Measurements from ENCODE around the gene H2AZ1. TPM values are rescaled to one million over a fixed set of nuclear protein-coding genes. Genes with fewer than 3 reads are reported as not detected.

Gene H2AZ1
- total and polyA plus RNA-seq, 9 of the 15 experiments (the other 6 are each of a cell fraction or from before 2014, with no cell fraction given): 605 to 4,380 (median 768) TPM

DNA sequence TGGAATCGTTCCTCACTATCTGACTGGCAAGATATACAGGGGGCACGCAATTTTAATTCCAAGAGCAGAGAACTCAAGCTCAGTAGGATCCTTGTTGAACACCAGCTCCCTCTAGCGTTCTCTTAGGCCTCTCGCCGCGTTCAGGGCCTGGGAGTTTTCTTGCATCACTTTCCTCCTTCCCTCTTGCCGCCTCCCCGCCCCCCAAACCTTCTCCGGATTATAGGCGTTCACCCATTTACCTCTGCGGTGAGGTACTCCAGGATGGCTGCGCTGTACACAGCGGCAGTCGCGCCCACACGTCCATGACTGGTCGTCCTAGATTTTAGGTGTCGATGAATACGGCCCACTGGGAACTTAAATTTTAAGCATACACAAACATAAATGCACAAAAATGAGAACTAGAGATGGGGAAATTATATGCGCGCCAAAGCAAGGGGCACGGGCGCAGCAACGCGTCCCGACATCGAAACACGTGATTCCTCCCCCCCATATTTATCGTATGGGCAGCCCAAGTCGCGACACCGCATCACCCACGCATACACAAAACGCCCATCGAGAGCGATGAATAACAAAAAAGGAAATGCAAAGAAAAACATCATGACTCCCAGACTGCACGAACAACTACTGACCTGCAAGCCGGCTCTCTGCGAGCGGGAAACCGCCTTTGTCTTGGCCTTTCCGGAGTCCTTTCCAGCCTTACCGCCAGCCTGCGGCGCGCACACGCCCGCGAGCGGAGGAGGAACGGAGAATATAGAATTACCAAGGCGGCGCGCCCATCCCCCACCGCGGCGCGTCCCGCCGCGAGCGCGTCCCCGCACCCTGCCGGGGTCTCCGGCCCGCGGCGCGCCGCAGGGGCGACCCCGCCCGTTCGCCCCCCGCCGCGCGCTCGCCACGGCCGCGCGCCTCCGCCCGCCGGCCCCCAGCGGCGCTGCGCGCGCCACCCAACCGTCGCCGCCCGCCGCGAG lies 759 bp downstream of the H2AZ1 start:
- peaks cover 66% of the 10 kb centered on the region for H3K79me2 ChIP-seq (ENCODE audit: control insufficient read depth, insufficient read depth, low read length)
- H3K9ac ChIP-seq (ENCODE audit: insufficient read depth in 1 of 2, low read depth in 2 of 2, low read length in 2 of 2): peak overlapping the region; percentile 97 to 98
- peak overlapping the region; percentile 79 for H2AFZ ChIP-seq (ENCODE audit: low read depth, low read length)
- no peaks in the 10 kb centered on the region for H3K9me3 ChIP-seq (replicated peaks; ENCODE audit: control insufficient read depth, insufficient read depth, low read depth, low read length)
- H3K27ac ChIP-seq (ENCODE audit: extremely low read depth, low read depth, low read length): peak overlapping the region; percentile 99
- ATAC-seq: peak; percentile 54
- ChIA-PET POLR2A (interaction anchor here (0.6 to 2.0 kb wide), 33 partner anchors 9 to 1754 kb away, joined by 3 to 12 read pairs (median 3); partner anchors contain the start of genes DAPP1, LAMTOR3, RAP1GDS1 and TRMT10A), CTCF (ENCODE audit: low intra/inter-chr PET ratio) (interaction anchor here (1.2 kb wide), 1 partner anchor 389 kb away, joined by 3 read pairs; no protein-coding TSS in a partner anchor)
- intact Hi-C loops (cut with micrococcal nuclease): loop anchor here (1.0 to 5.0 kb wide), 5 partner anchors 55 to 387 kb away; partner anchors contain the start of genes LAMTOR3 and TRMT10A
- 1% methylated on average over 76 of the region's 98 CpGs for WGBS (ENCODE audit: insufficient coverage, low coverage, missing lambda C conversion rate)
- TSS peak; percentile 43 for BruUV-seq (replicated peaks)
- in situ Hi-C loops (cut with MboI): no loop called here
- no peaks in the 10 kb centered on the region for H3K27me3 ChIP-seq (ENCODE audit: control insufficient read depth in 2 of 2, insufficient read depth in 2 of 2, low read length in 2 of 2)
- peak; percentile 91 for FAIRE-seq
- H3K36me3 ChIP-seq (ENCODE audit: control insufficient read depth, insufficient read depth, low read length): peaks cover 23% of the 10 kb centered on the region
- H3K9me1 ChIP-seq (ENCODE audit: control insufficient read depth, insufficient read depth, low read length): no peaks in the 10 kb centered on the region
- peaks cover 14% of the 10 kb centered on the region for H4K20me1 ChIP-seq (replicated peaks; ENCODE audit: control insufficient read depth, insufficient read depth, low read length)
- H3K4me2 ChIP-seq (ENCODE audit: insufficient read depth, low read length): peak overlapping the region; percentile 93
- peak overlapping the region; percentile 62 for H3K4me3 ChIP-seq
- peaks cover 14 to 19% of the 10 kb centered on the region in 2 experiments for H3K4me1 ChIP-seq (replicated peaks in 1 of 2; ENCODE audit: control insufficient read depth in 2 of 2, insufficient read depth in 2 of 2, low read length in 2 of 2)
- DNase-seq (ENCODE audit: extremely low read depth in 1 of 4, low spot score in 3 of 4): peak; percentile 75 to 95 (median 78)
- TF ChIP-seq L3MBTL2 (IDR thresholded peaks at IDR 0.05) (peak; percentile 49), NFE2L1 (tag; IDR thresholded peaks at IDR 0.05; ENCODE audit: borderline replicate concordance, low read depth) (no peak), STAG1 (CRISPR knock-in tag; IDR thresholded peaks at IDR 0.05; ENCODE audit: borderline replicate concordance) (no peak), TARDBP (IDR thresholded peaks at IDR 0.05) (0 out of 2 replicates have a peak, but pooled peaks have one; percentile 48), GABPA (tag; conservative IDR thresholded peaks at IDR 0.05; ENCODE audit: low read depth) (peak; percentile 43; the same call in 1 of the 2 replicates), LCOR (CRISPR knock-in tag; IDR thresholded peaks at IDR 0.05) (peak; percentile 90), ZNF695 (CRISPR knock-in tag; IDR thresholded peaks at IDR 0.05) (no peak), CEBPG (CRISPR knock-in tag; IDR thresholded peaks at IDR 0.05) (peak; percentile 98), CEBPG (tag; conservative IDR thresholded peaks at IDR 0.05 in 1 of 2, IDR thresholded peaks at IDR 0.05 in 1 of 2) (peak; percentile 93 to 94), NEUROD1 (IDR thresholded peaks at IDR 0.05; ENCODE audit: borderline replicate concordance, low read depth, low read length, partially characterized antibody) (peak; percentile 45), ZNF143 (CRISPR knock-in tag; IDR thresholded peaks at IDR 0.05) (no peak)
- TF ChIP-seq, protein P1, sequence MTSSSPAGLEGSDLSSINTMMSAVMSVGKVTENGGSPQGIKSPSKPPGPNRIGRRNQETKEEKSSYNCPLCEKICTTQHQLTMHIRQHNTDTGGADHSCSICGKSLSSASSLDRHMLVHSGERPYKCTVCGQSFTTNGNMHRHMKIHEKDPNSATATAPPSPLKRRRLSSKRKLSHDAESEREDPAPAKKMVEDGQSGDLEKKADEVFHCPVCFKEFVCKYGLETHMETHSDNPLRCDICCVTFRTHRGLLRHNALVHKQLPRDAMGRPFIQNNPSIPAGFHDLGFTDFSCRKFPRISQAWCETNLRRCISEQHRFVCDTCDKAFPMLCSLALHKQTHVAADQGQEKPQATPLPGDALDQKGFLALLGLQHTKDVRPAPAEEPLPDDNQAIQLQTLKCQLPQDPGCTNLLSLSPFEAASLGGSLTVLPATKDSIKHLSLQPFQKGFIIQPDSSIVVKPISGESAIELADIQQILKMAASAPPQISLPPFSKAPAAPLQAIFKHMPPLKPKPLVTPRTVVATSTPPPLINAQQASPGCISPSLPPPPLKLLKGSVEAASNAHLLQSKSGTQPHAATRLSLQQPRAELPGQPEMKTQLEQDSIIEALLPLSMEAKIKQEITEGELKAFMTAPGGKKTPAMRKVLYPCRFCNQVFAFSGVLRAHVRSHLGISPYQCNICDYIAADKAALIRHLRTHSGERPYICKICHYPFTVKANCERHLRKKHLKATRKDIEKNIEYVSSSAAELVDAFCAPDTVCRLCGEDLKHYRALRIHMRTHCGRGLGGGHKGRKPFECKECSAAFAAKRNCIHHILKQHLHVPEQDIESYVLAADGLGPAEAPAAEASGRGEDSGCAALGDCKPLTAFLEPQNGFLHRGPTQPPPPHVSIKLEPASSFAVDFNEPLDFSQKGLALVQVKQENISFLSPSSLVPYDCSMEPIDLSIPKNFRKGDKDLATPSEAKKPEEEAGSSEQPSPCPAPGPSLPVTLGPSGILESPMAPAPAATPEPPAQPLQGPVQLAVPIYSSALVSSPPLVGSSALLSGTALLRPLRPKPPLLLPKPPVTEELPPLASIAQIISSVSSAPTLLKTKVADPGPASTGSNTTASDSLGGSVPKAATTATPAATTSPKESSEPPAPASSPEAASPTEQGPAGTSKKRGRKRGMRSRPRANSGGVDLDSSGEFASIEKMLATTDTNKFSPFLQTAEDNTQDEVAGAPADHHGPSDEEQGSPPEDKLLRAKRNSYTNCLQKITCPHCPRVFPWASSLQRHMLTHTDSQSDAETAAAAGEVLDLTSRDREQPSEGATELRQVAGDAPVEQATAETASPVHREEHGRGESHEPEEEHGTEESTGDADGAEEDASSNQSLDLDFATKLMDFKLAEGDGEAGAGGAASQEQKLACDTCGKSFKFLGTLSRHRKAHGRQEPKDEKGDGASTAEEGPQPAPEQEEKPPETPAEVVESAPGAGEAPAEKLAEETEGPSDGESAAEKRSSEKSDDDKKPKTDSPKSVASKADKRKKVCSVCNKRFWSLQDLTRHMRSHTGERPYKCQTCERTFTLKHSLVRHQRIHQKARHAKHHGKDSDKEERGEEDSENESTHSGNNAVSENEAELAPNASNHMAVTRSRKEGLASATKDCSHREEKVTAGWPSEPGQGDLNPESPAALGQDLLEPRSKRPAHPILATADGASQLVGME (CRISPR knock-in tag; IDR thresholded peaks at IDR 0.05): peak; percentile 17; the same call in 1 of the 2 replicates
- TF ChIP-seq, protein P2, sequence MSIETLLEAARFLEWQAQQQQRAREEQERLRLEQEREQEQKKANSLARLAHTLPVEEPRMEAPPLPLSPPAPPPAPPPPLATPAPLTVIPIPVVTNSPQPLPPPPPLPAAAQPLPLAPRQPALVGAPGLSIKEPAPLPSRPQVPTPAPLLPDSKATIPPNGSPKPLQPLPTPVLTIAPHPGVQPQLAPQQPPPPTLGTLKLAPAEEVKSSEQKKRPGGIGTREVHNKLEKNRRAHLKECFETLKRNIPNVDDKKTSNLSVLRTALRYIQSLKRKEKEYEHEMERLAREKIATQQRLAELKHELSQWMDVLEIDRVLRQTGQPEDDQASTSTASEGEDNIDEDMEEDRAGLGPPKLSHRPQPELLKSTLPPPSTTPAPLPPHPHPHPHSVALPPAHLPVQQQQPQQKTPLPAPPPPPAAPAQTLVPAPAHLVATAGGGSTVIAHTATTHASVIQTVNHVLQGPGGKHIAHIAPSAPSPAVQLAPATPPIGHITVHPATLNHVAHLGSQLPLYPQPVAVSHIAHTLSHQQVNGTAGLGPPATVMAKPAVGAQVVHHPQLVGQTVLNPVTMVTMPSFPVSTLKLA (conservative IDR thresholded peaks at IDR 0.05): peak; percentile 66 to 76

Measured in K562 (cell line).